Measurements from ENCODE around the gene CDHR5. TPM values are rescaled to one million over a fixed set of nuclear protein-coding genes. Genes with fewer than 3 reads are reported as not detected.

CDHR5 gene
- total and polyA plus RNA-seq, 2 of the 4 experiments (the other 2 are of a cell fraction): not detected

DNA sequence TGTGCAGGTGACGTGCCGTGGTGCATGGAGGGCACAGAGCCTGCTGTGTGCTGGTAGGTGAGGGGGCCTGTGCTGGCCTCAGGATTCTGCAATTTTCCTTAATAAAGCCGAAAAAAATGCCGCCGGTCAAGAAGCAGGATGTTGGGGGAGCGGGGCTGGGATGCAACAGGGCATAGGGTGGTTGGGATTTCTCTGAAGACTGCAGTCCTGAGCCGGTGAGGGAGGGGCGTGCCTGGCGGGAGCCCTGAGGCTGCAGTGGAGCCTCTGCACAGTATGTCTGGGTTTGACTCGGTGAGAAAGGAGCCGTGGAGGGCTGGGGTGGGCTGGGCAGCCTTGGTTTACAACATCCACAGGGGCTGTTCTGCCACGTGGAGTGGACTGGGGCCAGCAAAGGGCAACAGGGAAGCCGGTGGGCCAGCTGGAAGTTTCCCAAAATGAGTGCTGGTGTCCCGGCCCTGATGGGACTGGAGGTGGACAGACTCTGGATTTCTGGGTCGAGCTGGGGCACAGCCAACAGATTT lies 1.3 kb downstream of the CDHR5 start:
- no peak overlapping the region for H3K56ac ChIP-seq (ENCODE audit: extremely low read depth, insufficient read depth, low read length)
- TF ChIP-seq RCOR1 (IDR thresholded peaks at IDR 0.05; ENCODE audit: insufficient replicate concordance, low read length) (no peak), MAFK (IDR thresholded peaks at IDR 0.05; ENCODE audit: low read depth, low read length) (no peak), POLR2A (IDR thresholded peaks at IDR 0.05; ENCODE audit: low read depth, low read length) (no peak), FOS (IDR thresholded peaks at IDR 0.05; ENCODE audit: low read depth, low read length) (no peak), SMC3 (IDR thresholded peaks at IDR 0.05; ENCODE audit: low read depth, low read length) (no peak), MXI1 (IDR thresholded peaks at IDR 0.05; ENCODE audit: borderline replicate concordance, low read depth, low read length) (no peak), RAD21 (IDR thresholded peaks at IDR 0.05; ENCODE audit: low read length) (no peak), CEBPB (IDR thresholded peaks at IDR 0.05; ENCODE audit: low read depth, low read length) (no peak), BHLHE40 (IDR thresholded peaks at IDR 0.05; ENCODE audit: low read depth, low read length) (no peak), NFE2L2 (IDR thresholded peaks at IDR 0.05; ENCODE audit: low read depth, low read length) (no peak), CHD1 (IDR thresholded peaks at IDR 0.05; ENCODE audit: low read depth, low read length) (no peak), MAZ (IDR thresholded peaks at IDR 0.05; ENCODE audit: borderline replicate concordance, low read depth, low read length) (no peak), RFX5 (IDR thresholded peaks at IDR 0.05; ENCODE audit: low read depth, low read length) (no peak)
- TF ChIP-seq, protein P1, sequence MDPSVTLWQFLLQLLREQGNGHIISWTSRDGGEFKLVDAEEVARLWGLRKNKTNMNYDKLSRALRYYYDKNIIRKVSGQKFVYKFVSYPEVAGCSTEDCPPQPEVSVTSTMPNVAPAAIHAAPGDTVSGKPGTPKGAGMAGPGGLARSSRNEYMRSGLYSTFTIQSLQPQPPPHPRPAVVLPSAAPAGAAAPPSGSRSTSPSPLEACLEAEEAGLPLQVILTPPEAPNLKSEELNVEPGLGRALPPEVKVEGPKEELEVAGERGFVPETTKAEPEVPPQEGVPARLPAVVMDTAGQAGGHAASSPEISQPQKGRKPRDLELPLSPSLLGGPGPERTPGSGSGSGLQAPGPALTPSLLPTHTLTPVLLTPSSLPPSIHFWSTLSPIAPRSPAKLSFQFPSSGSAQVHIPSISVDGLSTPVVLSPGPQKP (IDR thresholded peaks at IDR 0.05; ENCODE audit: borderline replicate concordance, low read depth, low read length): no peak
- TF ChIP-seq, protein P2, sequence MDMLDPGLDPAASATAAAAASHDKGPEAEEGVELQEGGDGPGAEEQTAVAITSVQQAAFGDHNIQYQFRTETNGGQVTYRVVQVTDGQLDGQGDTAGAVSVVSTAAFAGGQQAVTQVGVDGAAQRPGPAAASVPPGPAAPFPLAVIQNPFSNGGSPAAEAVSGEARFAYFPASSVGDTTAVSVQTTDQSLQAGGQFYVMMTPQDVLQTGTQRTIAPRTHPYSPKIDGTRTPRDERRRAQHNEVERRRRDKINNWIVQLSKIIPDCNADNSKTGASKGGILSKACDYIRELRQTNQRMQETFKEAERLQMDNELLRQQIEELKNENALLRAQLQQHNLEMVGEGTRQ (IDR thresholded peaks at IDR 0.05; ENCODE audit: low read depth, low read length): no peak
- TF ChIP-seq, protein P3, sequence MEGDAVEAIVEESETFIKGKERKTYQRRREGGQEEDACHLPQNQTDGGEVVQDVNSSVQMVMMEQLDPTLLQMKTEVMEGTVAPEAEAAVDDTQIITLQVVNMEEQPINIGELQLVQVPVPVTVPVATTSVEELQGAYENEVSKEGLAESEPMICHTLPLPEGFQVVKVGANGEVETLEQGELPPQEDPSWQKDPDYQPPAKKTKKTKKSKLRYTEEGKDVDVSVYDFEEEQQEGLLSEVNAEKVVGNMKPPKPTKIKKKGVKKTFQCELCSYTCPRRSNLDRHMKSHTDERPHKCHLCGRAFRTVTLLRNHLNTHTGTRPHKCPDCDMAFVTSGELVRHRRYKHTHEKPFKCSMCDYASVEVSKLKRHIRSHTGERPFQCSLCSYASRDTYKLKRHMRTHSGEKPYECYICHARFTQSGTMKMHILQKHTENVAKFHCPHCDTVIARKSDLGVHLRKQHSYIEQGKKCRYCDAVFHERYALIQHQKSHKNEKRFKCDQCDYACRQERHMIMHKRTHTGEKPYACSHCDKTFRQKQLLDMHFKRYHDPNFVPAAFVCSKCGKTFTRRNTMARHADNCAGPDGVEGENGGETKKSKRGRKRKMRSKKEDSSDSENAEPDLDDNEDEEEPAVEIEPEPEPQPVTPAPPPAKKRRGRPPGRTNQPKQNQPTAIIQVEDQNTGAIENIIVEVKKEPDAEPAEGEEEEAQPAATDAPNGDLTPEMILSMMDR (conservative IDR thresholded peaks at IDR 0.05; ENCODE audit: low read depth, low read length): no peak
- H3K9me1 ChIP-seq (ENCODE audit: insufficient read depth, low read length): peaks cover 7% of the 10 kb centered on the region; the same call in 1 of the 2 replicates
- no peak overlapping the region for H2AK5ac ChIP-seq (ENCODE audit: low read depth, low read length)
- H3K9ac ChIP-seq (ENCODE audit: low read depth, low read length): no peak overlapping the region
- H2BK5ac ChIP-seq (ENCODE audit: low read depth, low read length, poor library complexity, severe bottlenecking): no peak overlapping the region
- no peak overlapping the region for H2AFZ ChIP-seq (replicated peaks; ENCODE audit: low read length, poor library complexity)
- H3K27me3 ChIP-seq (ENCODE audit: control insufficient read depth, insufficient read depth, low read length): peaks cover 2% of the 10 kb centered on the region; the same call in 1 of the 2 replicates
- CTCF ChIA-PET: no interaction called here
- no peak overlapping the region for H2BK120ac ChIP-seq (ENCODE audit: low read depth, low read length)
- 80% methylated on average over 10 of the region's 15 CpGs; no CpG with 5 or more reads in 1 of the 2 experiments for WGBS, 2 experiments (ENCODE audit: extremely low coverage in 2 of 2, insufficient read length in 1 of 2)
- H4K8ac ChIP-seq (ENCODE audit: low read depth in 2 of 2, low read length in 2 of 2): no peak overlapping the region
- DNase-seq: no peak
- H2AK9ac ChIP-seq (replicated peaks; ENCODE audit: low read depth, low read length, poor library complexity): peak overlapping the region; percentile 55
- no peaks in the 10 kb centered on the region for H3K9me3 ChIP-seq (ENCODE audit: control insufficient read depth, insufficient read depth, low read length)
- BruUV-seq (replicated peaks): no TSS peak
- no peak overlapping the region for H4K91ac ChIP-seq (ENCODE audit: insufficient read depth, low read depth, low read length)
- H3K4me3 ChIP-seq (ENCODE audit: insufficient read depth, low read depth, low read length): no peak overlapping the region
- POLR2A ChIA-PET (ENCODE audit: unreplicated experiment): no interaction called here
- H3K14ac ChIP-seq (replicated peaks; ENCODE audit: low read depth, low read length): no peak overlapping the region
- intact Hi-C loops (cut with micrococcal nuclease) (no loop called here), in situ Hi-C loops (cut with MboI; ENCODE audit: low sequenced_read_pairs) (no loop called here), dilution Hi-C loops (cut with HindIII; ENCODE audit: low sequenced_read_pairs, unreplicated experiment) (no loop called here)
- H4K5ac ChIP-seq (ENCODE audit: low read depth, low read length): no peak overlapping the region
- H3K23ac ChIP-seq (ENCODE audit: low read depth, low read length): no peak overlapping the region
- no peak for ATAC-seq (ENCODE audit: low read depth)
- peaks cover 4% of the 10 kb centered on the region for H4K20me1 ChIP-seq (ENCODE audit: insufficient read depth, low read length)
- H3K4me2 ChIP-seq (ENCODE audit: low read depth, low read length): no peak overlapping the region
- H3K36me3 ChIP-seq (ENCODE audit: control insufficient read depth, insufficient read depth, low read length): peaks cover 2% of the 10 kb centered on the region; the same call in 1 of the 2 replicates
- H3K4me1 ChIP-seq (ENCODE audit: control insufficient read depth, insufficient read depth, low read length): peaks cover 1% of the 10 kb centered on the region; the same call in 1 of the 2 replicates
- 0 out of 4 replicates have a peak, but pooled peaks cover 1 to 7% of the 10 kb centered on the region in 2 experiments for H3K79me1 ChIP-seq (ENCODE audit: low read depth in 1 of 2, low read length in 2 of 2)
- no peak overlapping the region for H3K18ac ChIP-seq (ENCODE audit: low read depth, low read length)
- no peak overlapping the region for H2BK20ac ChIP-seq (ENCODE audit: low read depth, low read length)
- no peak overlapping the region for H3K27ac ChIP-seq (ENCODE audit: insufficient read depth, low read length)
- no peak overlapping the region for H3K4ac ChIP-seq (ENCODE audit: low read depth, low read length)
- no peak overlapping the region for H2BK15ac ChIP-seq (ENCODE audit: low read depth, low read length)

All from IMR-90 (cell line).